Neural crest cell (in vitro differentiated cells): ENCODE data around the gene ANKRD27. TPM values are rescaled to one million over a fixed set of nuclear protein-coding genes. Genes with fewer than 3 reads are reported as not detected.

ENCODE experiments used
- DNase-seq: peaks from one replicate; pipeline ENCODE4 v3.0.0; 2021; ENCODE audit warnings: low read depth, mixed read lengths, low spot score
- H3K27ac Mint-ChIP-seq: one replicate; pipeline ENCODE4 v1.8.0; 2021; ENCODE audit warnings: mild to moderate bottlenecking, mixed read lengths; ENCODE audit not compliant: unreplicated experiment
- H3K27me3 Mint-ChIP-seq: 2 replicates; pipeline ENCODE4 v1.8.0; 2021; ENCODE audit warnings: low read depth, mild to moderate bottlenecking, mixed read lengths
- H3K36me3 Mint-ChIP-seq: 2 replicates; pipeline ENCODE4 v1.8.0; 2021; ENCODE audit warnings: low read depth, mild to moderate bottlenecking, mixed read lengths
- H3K4me1 Mint-ChIP-seq: 2 replicates; pipeline ENCODE4 v1.8.0; 2021; ENCODE audit warnings: mixed read lengths
- H3K4me3 Mint-ChIP-seq: one replicate; pipeline ENCODE4 v1.8.0; 2021; ENCODE audit warnings: mild to moderate bottlenecking, mixed read lengths
- H3K9me3 Mint-ChIP-seq: 2 replicates; pipeline ENCODE4 v1.8.0; 2021; ENCODE audit warnings: mixed read lengths
- total RNA-seq: library from RNA; stranded (reverse); gene quantifications from 2 replicates; pipeline ENCODE4 v1.2.1, GENCODE V29; 2021
- TF ChIP-seq, protein P1 (sequence below): fragments of 200-600 bp; sonication (generic); conservative IDR thresholded peaks from 2 replicates; pipeline ENCODE4 v1.5.0; 2021; ENCODE audit warnings: antibody characterized with exemption, mild to moderate bottlenecking

ANKRD27 gene
- total RNA-seq, 1 donor from 2014 or later: 25.1 TPM

DNA sequence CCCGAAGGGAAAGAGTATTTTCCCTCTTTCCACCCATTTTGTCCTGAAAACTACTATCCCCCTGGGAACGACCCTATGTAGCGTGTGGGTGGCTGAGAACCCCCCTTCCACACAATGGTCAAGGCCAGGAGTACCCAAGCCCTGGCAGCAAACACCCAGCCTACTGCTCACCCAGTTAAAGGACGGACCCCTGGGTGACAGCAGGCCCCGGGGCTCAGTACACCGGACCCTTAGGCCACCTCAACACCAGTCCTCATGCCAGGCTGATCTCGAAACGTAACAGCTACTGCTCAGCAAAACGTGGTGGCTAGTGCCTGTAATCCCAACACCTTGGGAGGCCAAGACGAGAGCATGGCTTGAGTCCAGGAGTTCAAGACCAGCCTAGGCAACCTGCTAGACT is 1.4 kb downstream of the ANKRD27 start:
- H3K4me3 Mint-ChIP-seq: peak overlapping the region; percentile 94
- H3K27ac Mint-ChIP-seq: no peak overlapping the region
- TF ChIP-seq, protein P1, sequence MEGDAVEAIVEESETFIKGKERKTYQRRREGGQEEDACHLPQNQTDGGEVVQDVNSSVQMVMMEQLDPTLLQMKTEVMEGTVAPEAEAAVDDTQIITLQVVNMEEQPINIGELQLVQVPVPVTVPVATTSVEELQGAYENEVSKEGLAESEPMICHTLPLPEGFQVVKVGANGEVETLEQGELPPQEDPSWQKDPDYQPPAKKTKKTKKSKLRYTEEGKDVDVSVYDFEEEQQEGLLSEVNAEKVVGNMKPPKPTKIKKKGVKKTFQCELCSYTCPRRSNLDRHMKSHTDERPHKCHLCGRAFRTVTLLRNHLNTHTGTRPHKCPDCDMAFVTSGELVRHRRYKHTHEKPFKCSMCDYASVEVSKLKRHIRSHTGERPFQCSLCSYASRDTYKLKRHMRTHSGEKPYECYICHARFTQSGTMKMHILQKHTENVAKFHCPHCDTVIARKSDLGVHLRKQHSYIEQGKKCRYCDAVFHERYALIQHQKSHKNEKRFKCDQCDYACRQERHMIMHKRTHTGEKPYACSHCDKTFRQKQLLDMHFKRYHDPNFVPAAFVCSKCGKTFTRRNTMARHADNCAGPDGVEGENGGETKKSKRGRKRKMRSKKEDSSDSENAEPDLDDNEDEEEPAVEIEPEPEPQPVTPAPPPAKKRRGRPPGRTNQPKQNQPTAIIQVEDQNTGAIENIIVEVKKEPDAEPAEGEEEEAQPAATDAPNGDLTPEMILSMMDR: no peak

DNA sequence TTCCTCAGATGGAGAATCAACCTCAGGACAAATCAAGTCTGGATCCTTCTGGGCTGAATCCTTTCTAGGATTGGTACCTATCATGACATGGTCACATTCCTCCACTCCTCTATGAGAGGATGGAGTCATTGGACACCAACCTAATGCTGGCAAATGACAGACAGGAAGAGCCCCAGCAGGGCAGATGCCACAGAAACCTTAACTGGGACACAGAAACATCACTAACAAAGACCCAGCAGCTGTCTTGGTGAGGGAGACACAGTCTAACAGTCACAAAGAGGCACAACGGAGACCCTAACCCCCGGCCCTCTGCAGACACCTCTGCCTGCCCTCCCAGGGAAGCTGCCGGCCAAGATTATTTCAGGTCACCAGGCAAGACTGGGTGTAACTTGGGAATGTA is 2.1 kb downstream of the ANKRD27 start:
- Mint-ChIP-seq H3K27me3 (peaks cover 35% of the 10 kb centered on the region), H3K27ac (no peak overlapping the region), H3K36me3 (no peaks in the 10 kb centered on the region), H3K4me3 (peak overlapping the region; percentile 94), H3K9me3 (no peaks in the 10 kb centered on the region), H3K4me1 (peaks cover 21% of the 10 kb centered on the region)
- TF ChIP-seq, protein P1: no peak
- no peak for DNase-seq

More for the DNA sequence above, 1.4 kb downstream of the ANKRD27 start:
- H3K36me3 Mint-ChIP-seq: no peaks in the 10 kb centered on the region
- peaks cover 21% of the 10 kb centered on the region for H3K4me1 Mint-ChIP-seq
- no peaks in the 10 kb centered on the region for H3K9me3 Mint-ChIP-seq
- DNase-seq: no peak
- H3K27me3 Mint-ChIP-seq: peaks cover 43% of the 10 kb centered on the region

DNA sequence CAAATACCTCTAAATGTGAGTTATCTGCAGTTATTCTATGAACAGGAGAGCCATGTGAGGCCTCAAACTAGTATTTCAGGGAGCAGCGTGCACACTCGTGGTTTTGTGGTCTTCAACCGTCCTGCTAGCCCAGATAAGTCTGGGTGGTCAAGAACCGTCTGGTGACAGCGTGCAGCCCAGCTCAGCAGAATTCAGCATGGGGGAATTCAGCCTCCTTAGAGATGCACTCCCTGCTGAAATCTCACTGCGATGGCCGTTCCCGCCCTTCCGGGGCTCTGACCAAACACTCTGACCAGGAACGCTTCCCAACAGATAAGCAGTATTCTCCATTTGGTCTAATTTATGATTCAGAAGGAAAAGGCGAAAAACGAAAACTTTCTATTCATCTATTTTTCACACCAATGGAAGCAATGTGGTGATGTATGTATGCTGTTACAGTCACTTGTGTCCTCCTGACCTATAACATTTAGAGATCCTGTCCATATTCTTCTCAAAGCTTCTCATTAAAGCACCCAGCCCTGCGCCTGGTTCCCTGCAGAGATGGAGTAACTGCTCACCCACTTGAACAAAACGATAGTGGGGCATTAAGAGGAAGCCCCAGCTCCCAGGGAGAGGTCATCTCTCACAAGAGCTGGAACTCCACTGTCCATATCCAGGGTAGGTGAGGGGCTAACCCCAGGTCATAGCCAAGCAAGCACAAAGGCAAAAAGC is 2.9 kb downstream of the ANKRD27 start:
- Mint-ChIP-seq H3K27me3 (peaks cover 27% of the 10 kb centered on the region), H3K27ac (no peak overlapping the region), H3K9me3 (no peaks in the 10 kb centered on the region), H3K4me1 (peaks cover 13% of the 10 kb centered on the region), H3K4me3 (peak overlapping the region; percentile 94), H3K36me3 (no peaks in the 10 kb centered on the region)
- TF ChIP-seq, protein P1: no peak
- DNase-seq: no peak

DNA sequence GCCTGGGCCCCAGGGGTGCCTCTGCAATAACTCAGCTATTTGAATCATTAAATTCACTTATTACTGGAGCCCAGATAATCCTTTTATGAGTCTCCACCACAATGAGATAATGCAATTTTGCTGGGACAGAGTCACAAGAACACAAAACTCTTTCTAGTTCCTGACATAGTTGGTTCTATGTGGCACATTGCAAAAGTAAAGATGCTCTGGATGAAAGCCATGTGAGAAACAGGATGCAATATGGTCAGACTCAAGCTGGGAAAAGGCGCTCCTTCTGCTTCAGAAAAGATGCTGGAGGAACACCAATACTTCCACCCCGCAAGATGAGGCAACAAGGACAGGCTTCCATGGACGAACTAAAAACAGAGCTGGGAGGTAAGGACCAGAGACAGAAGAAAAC is 5.7 kb downstream of the ANKRD27 start:
- H3K27ac Mint-ChIP-seq: no peak overlapping the region
- H3K36me3 Mint-ChIP-seq: peaks cover 3% of the 10 kb centered on the region
- peaks cover 9% of the 10 kb centered on the region for H3K27me3 Mint-ChIP-seq
- peaks cover 11% of the 10 kb centered on the region for H3K4me1 Mint-ChIP-seq
- H3K4me3 Mint-ChIP-seq: no peak overlapping the region
- H3K9me3 Mint-ChIP-seq: no peaks in the 10 kb centered on the region
- no peak for DNase-seq
- TF ChIP-seq, protein P1: no peak

DNA sequence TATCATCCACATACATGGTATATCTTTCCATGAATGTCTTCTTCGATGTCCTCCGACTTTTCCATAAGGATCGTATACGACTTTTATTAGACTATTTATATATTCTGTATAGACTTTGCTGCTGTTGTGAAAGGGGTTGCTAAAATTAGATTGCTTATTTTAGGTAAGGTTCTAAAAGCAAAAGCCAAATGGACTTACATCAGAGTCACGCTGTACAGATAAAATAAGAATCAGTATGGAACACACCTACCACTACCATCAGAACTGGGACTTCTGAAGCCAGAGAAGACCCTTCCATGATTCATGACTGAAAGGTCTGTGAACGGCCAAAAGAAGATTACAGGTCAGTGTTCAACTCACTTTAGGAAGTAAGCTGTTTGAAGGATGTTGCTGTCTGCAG is 8.9 kb downstream of the ANKRD27 start:
- no peak for DNase-seq
- Mint-ChIP-seq H3K4me1 (no peaks in the 10 kb centered on the region), H3K27ac (no peak overlapping the region), H3K4me3 (no peak overlapping the region), H3K36me3 (peaks cover 3% of the 10 kb centered on the region), H3K27me3 (no peaks in the 10 kb centered on the region), H3K9me3 (no peaks in the 10 kb centered on the region)
- TF ChIP-seq, protein P1: no peak
